ENCODE measurements around the gene TUBB4B.
A peak's percentile ranks its signal among the peaks of the same experiment; 100 is the strongest.
"Not testable (repeated sequence)": the region's sequence is repeated elsewhere in the genome, so short reads cannot be mapped to it uniquely, and the experiment has no call there.

Gene TUBB4B

GRCh38 chr9:137242269-137243203 is 1.4 kb downstream of the TUBB4B start:
- H3K4me1 Mint-ChIP-seq (ENCODE audit: low read depth in 2 of 2): peaks cover 19 to 22% of the 10 kb centered on the region in 2 donors
- no peaks in the 10 kb centered on the region for H3K27me3 Mint-ChIP-seq
- peak overlapping the region in 1 of 2 donors; percentile 93 for H3K27ac Mint-ChIP-seq
- H3K9me3 Mint-ChIP-seq: no peaks in the 10 kb centered on the region
- no peak for DNase-seq
- H3K4me3 Mint-ChIP-seq: peak overlapping the region; percentile 74 to 97
- ATAC-seq (replicated peaks): no peak
- peaks cover 38% of the 10 kb centered on the region for H3K36me3 Mint-ChIP-seq (ENCODE audit: insufficient read depth)

- not testable (repeated sequence) for ATAC-seq (replicated peaks); DNase-seq; H3K9me3 Mint-ChIP-seq; H3K27me3 Mint-ChIP-seq
- H3K4me3 Mint-ChIP-seq: peak overlapping the region; percentile 13 to 97
- peaks cover 38% of the 10 kb centered on the region for H3K36me3 Mint-ChIP-seq (ENCODE audit: insufficient read depth)
- peak overlapping the region in 1 of 2 donors; percentile 93 for H3K27ac Mint-ChIP-seq
- H3K4me1 Mint-ChIP-seq (ENCODE audit: low read depth in 2 of 2): peaks cover 19 to 22% of the 10 kb centered on the region in 2 donors
Observed at GRCh38 chr9:137243266-137243625, 2.2 kb downstream of the TUBB4B start.

- peaks cover 18 to 19% of the 10 kb centered on the region in 2 donors for H3K4me1 Mint-ChIP-seq (ENCODE audit: low read depth in 2 of 2)
- no peaks in the 10 kb centered on the region for H3K9me3 Mint-ChIP-seq
- peaks cover 38% of the 10 kb centered on the region for H3K36me3 Mint-ChIP-seq (ENCODE audit: insufficient read depth)
- peak overlapping the region in 1 of 2 donors; percentile 93 for H3K27ac Mint-ChIP-seq
- no peak for ATAC-seq (replicated peaks)
- no peak for DNase-seq
- H3K4me3 Mint-ChIP-seq: peak overlapping the region; percentile 13 to 53
- no peaks in the 10 kb centered on the region for H3K27me3 Mint-ChIP-seq
Observed at GRCh38 chr9:137243626-137244485, 2.8 kb downstream of the TUBB4B start.

GRCh38 chr9:137244486-137245449 is 3.7 kb downstream of the TUBB4B start:
- H3K9me3 Mint-ChIP-seq: no peaks in the 10 kb centered on the region
- DNase-seq (no peak), ATAC-seq (replicated peaks) (no peak)
- peak overlapping the region in 1 of 2 donors; percentile 53 for H3K4me3 Mint-ChIP-seq
- peaks cover 34% of the 10 kb centered on the region for H3K36me3 Mint-ChIP-seq (ENCODE audit: insufficient read depth)
- H3K27me3 Mint-ChIP-seq: no peaks in the 10 kb centered on the region
- peaks cover 14 to 15% of the 10 kb centered on the region in 2 donors for H3K4me1 Mint-ChIP-seq (ENCODE audit: low read depth in 2 of 2)
- H3K27ac Mint-ChIP-seq: peak overlapping the region in 1 of 2 donors; percentile 93

DNA sequence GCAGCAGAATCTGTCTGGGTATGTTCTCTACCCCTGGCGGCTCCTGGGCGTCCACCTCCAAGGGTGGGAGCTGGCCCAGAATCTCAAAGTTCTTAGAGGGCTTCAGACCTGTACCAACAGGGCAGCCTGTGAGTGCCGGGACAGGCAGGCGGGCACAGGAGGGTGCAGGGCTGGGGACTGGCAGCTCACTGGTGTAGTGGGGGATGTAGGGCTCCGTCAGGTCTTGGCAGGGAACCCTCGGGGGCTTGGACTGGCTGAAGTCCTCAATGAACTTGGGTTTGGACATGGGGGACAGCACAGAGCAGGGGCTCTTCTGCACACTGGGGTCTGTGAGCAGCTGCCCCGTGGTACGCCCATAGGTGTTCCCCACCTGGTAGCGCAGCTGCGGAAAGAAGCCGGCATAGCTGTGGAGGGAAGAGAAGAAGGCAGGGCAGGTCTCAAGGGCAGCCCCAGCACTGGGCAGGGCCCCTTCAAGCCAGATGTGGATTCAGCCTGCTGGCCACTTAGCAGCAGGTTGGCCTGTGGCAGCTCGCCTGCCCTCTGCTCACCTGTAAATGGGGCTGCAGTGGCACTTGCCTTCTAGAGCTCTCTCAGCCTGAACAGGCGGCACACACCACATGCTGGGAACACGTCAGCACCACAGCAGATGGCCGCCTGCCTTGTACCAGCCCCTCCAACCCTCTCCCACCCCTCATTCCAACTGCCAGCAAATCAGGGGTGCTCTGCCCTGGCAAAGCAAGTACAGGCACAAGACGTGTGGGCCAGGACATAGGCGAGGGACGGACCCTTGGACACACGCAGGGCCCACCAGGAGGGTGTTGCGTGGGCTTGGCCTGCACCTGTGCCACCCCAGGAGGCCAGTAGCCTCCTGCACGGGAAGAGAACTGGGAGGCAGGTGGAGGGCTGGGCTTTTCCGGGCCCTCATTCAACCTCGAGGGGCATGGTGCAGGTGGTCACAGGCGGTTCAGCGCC is 4.6 kb downstream of the TUBB4B start:
- ATAC-seq (replicated peaks) (no peak), DNase-seq (no peak)
- H3K9me3 Mint-ChIP-seq: no peaks in the 10 kb centered on the region
- H3K27me3 Mint-ChIP-seq: no peaks in the 10 kb centered on the region
- no peak overlapping the region for H3K4me3 Mint-ChIP-seq
- H3K27ac Mint-ChIP-seq: no peak overlapping the region
- H3K4me1 Mint-ChIP-seq (ENCODE audit: low read depth in 2 of 2): peaks cover 14 to 15% of the 10 kb centered on the region in 2 donors
- H3K36me3 Mint-ChIP-seq (ENCODE audit: insufficient read depth): peaks cover 33% of the 10 kb centered on the region

- no peak overlapping the region for H3K4me3 Mint-ChIP-seq
Observed at GRCh38 chr9:137247135-137247915, 6.2 kb downstream of the TUBB4B start.

DNA sequence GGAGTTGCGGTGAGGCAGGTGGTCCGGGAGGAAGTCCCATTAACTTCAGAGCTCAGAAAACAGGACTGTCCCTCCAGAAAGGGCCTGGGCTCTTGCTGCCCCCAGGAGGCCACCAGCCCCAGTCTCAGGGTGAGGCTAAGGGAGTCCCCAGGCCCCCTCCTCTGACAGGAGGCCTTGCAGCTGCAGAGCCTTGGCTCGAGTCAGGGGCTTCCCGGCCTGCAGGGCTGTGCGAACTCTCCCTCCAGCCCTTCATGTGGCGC is 6.8 kb downstream of the TUBB4B start:
- no peak overlapping the region for H3K27ac Mint-ChIP-seq
- DNase-seq (no peak), ATAC-seq (replicated peaks) (no peak)
- H3K4me1 Mint-ChIP-seq (ENCODE audit: low read depth in 2 of 2): peaks cover 7 to 8% of the 10 kb centered on the region in 2 donors
- no peaks in the 10 kb centered on the region for H3K27me3 Mint-ChIP-seq
- H3K36me3 Mint-ChIP-seq (ENCODE audit: insufficient read depth): peaks cover 14% of the 10 kb centered on the region
- no peak overlapping the region for H3K4me3 Mint-ChIP-seq
- H3K9me3 Mint-ChIP-seq: no peaks in the 10 kb centered on the region

More at GRCh38 chr9:137247135-137247915, 6.2 kb downstream of the TUBB4B start:
- ATAC-seq (replicated peaks) (no peak), DNase-seq (no peak)
- H3K9me3 Mint-ChIP-seq: no peaks in the 10 kb centered on the region
- peaks cover 19% of the 10 kb centered on the region for H3K36me3 Mint-ChIP-seq (ENCODE audit: insufficient read depth)
- H3K27ac Mint-ChIP-seq: no peak overlapping the region
- peaks cover 8 to 10% of the 10 kb centered on the region in 2 donors for H3K4me1 Mint-ChIP-seq (ENCODE audit: low read depth in 2 of 2)
- no peaks in the 10 kb centered on the region for H3K27me3 Mint-ChIP-seq

DNA sequence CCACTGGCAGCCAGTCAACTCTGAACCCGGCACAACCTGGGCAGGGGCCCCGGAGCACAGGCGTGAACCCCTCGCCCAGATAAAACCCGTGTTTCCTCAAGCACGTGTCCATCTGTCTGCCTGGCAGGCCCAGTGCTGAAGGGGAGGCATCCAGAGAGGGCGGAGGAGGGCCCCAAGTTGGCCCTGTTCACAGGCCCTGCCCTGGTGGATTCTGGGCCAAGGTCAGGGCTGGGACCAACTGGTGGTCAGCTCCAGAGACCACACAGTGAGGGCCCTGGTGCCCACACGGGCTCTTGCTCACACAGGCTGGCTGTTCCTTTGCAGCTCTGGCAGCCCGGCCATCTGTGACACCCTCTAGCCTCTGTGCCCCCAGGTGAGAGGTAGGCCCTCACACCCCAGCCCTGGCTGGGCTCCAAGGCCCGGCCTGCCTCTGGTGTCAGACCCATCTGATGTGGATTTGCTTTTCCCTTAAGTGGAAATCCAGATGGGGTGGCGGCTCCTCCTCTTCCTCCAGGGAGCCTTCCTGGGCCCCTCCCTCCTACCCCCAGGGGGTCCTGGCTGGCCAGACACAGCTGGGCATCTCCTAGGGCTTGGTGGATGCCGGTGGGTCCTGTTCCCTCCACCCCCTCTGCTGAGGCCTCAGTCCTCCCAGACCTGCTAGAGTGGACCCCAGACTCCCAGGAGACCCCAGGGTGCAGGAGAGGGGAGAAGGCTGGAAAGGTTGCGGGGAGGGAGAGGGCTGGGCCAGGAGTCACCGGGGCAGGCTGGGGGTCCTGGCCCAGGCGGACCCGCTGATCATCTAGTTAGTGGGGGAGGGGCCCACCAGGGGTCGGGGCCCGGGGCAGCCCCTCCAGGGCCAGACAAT is 9.5 kb downstream of the TUBB4B start:
- no peak for ATAC-seq (replicated peaks)
- H3K36me3 Mint-ChIP-seq (ENCODE audit: insufficient read depth): peaks cover 4% of the 10 kb centered on the region
- H3K4me1 Mint-ChIP-seq (ENCODE audit: low read depth in 2 of 2): peaks cover 5 to 7% of the 10 kb centered on the region in 2 donors
- H3K27ac Mint-ChIP-seq: no peak overlapping the region
- no peak for DNase-seq
- H3K9me3 Mint-ChIP-seq: no peaks in the 10 kb centered on the region
- H3K4me3 Mint-ChIP-seq: no peak overlapping the region
- H3K27me3 Mint-ChIP-seq: no peaks in the 10 kb centered on the region

DNA sequence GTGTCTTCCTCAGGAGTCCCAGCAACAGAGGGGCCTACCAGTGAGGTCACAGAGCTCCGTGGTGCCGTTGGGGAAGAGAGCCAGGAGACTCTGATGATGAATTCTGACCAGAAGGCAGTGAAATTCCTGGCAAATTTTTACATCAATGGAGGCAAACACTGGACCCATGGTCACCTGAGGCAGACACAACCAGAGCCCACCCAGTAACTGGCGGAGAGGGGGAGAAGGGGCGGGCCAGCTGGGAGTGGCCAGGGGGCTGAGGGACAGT is 10.0 kb downstream of the TUBB4B start, which contains the start of gene STPG3:
STPG3 (plus strand) TSS at position 93 of the 268 bp plus-strand sequence; CDS start at position 94, 1 bp downstream.
- Mint-ChIP-seq H3K9me3 (no peaks in the 10 kb centered on the region), H3K27ac (no peak within 1 kb of the TSS), H3K36me3 (ENCODE audit: insufficient read depth) (peaks cover 10% of the 10 kb centered on the region), H3K27me3 (no peaks in the 10 kb centered on the region), H3K4me1 (ENCODE audit: low read depth in 2 of 2) (peaks cover 5 to 7% of the 10 kb centered on the region in 2 donors), H3K4me3 (no peak within 1 kb of the TSS)
- DNase-seq: no peak
- no peak for ATAC-seq (replicated peaks)

DNA sequence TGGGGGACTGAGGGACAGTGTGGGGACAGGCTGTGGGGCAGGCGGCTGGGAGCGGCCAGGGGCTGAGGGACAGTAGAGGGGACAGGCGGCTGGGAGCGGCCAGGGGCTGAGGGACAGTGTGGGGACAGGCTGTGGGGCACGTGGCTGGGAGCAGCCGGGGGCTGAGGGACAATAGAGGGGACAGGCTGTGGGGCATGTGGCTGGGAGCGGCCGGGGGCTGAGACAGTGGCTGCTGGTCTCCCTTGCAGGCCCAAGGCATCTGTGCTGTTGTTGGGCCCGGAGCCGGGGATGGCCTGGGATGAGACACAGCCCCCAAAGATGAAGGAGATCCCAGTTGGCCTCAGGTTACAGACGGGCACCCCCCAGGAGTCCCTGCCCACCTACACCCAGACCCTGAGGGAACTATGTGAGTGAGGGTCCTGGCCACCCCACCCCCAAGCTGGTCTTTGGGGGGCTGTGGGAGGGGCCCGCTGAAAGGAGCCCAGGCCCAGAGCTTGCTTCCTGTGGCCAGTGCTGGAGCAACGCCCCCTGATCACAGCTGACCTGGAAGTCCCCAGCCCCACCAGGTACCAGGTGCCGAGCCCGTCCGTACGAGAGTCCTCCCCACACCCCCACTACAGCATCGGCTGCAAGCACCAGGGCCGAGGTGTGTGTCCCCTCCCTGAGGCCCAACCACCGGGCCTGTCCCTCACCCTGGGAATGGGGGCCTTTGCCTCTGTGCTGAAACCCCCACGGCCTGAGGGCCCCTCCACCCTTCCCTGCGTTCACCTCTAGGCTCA is 10.6 kb downstream of the TUBB4B start:
- H3K9me3 Mint-ChIP-seq: no peaks in the 10 kb centered on the region
- peaks cover 5 to 11% of the 10 kb centered on the region in 2 donors for H3K4me1 Mint-ChIP-seq (ENCODE audit: low read depth in 2 of 2)
- H3K27ac Mint-ChIP-seq: no peak overlapping the region
- ATAC-seq (replicated peaks): no peak
- DNase-seq: no peak
- H3K36me3 Mint-ChIP-seq (ENCODE audit: insufficient read depth): peaks cover 15% of the 10 kb centered on the region
- H3K27me3 Mint-ChIP-seq: no peaks in the 10 kb centered on the region
- H3K4me3 Mint-ChIP-seq: no peak overlapping the region
